Measurements from ENCODE around the gene FAM131A.

The FAM131A gene

DNA sequence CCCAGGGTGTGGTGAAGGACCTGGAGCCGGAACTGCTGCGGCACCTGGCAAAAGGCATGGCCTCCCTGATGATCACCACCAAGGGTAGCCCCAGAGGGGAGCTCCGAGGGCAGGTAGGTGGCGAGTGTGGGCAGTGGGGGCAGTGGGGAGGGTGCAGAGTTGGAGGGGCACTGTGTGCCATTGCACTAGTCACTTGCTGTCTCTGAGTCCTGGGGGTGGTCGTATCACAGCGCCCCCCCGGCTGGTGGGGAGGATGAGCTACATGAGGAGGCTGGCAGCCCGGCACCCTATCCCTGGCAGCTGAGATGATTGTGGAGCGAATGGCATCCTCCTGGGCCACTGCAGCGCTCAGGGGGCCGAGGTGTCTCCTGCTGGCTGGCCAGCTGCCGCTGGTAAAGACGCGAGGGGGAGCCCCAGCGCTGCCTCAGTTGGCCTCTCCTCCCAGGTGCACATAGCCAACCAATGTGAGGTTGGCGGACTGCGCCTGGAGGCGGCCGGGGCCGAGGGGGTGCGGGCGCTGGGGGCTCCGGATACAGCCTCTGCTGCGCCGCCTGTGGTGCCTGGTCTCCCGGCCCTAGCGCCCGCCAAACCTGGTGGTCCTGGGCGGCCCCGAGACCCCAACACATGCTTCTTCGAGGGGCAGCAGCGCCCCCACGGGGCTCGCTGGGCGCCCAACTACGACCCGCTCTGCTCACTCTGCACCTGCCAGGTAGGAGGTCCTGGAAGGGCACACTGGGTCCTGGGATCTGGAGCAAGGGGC, 48.8 kb downstream of the FAM131A start:
- no peaks in the 10 kb centered on the region for H3K36me3 Mint-ChIP-seq (ENCODE audit: low read depth)
- no peak overlapping the region for H3K27ac Mint-ChIP-seq
- no peak overlapping the region for H3K4me3 Mint-ChIP-seq
- peaks cover 10% of the 10 kb centered on the region for H3K4me1 Mint-ChIP-seq
- H3K27me3 Mint-ChIP-seq (ENCODE audit: low read depth, poor library complexity) = peaks cover 21% of the 10 kb centered on the region
- TF ChIP-seq, protein P1, sequence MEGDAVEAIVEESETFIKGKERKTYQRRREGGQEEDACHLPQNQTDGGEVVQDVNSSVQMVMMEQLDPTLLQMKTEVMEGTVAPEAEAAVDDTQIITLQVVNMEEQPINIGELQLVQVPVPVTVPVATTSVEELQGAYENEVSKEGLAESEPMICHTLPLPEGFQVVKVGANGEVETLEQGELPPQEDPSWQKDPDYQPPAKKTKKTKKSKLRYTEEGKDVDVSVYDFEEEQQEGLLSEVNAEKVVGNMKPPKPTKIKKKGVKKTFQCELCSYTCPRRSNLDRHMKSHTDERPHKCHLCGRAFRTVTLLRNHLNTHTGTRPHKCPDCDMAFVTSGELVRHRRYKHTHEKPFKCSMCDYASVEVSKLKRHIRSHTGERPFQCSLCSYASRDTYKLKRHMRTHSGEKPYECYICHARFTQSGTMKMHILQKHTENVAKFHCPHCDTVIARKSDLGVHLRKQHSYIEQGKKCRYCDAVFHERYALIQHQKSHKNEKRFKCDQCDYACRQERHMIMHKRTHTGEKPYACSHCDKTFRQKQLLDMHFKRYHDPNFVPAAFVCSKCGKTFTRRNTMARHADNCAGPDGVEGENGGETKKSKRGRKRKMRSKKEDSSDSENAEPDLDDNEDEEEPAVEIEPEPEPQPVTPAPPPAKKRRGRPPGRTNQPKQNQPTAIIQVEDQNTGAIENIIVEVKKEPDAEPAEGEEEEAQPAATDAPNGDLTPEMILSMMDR (IDR thresholded peaks at IDR 0.05) = no peak
- DNase-seq = no peak
- H3K9me3 Mint-ChIP-seq = no peaks in the 10 kb centered on the region

DNA sequence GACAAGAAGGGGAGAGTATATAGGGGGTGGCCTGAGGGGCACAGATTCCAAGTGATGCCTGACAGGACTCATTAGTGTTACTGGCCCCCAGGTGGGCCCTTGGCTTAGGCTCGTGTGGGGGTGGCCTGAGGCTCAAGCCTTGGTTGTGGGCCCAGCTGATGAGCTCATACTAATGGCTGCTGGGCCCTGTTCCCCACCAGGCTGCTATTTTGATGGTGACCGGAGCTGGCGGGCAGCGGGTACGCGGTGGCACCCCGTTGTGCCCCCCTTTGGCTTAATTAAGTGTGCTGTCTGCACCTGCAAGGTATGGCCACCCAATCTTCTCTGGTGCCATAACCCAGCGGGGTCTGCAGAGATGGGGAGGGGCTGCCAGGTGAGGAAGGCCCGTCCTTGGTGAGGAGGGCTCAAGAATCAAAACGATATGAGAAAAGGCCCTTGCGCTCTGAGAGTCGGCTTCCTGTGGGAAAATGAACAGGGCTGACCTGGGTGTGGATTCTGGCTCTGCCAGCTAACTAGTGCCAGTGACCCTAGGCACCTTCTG, 49.8 kb downstream of the FAM131A start:
- H3K36me3 Mint-ChIP-seq (ENCODE audit: low read depth) = no peaks in the 10 kb centered on the region
- no peak overlapping the region for H3K4me3 Mint-ChIP-seq
- H3K27me3 Mint-ChIP-seq (ENCODE audit: low read depth, poor library complexity) = peaks cover 13% of the 10 kb centered on the region
- peaks cover 10% of the 10 kb centered on the region for H3K4me1 Mint-ChIP-seq
- no peak for DNase-seq
- no peaks in the 10 kb centered on the region for H3K9me3 Mint-ChIP-seq
- no peak overlapping the region for H3K27ac Mint-ChIP-seq
- TF ChIP-seq, protein P1 (IDR thresholded peaks at IDR 0.05) = no peak

DNA sequence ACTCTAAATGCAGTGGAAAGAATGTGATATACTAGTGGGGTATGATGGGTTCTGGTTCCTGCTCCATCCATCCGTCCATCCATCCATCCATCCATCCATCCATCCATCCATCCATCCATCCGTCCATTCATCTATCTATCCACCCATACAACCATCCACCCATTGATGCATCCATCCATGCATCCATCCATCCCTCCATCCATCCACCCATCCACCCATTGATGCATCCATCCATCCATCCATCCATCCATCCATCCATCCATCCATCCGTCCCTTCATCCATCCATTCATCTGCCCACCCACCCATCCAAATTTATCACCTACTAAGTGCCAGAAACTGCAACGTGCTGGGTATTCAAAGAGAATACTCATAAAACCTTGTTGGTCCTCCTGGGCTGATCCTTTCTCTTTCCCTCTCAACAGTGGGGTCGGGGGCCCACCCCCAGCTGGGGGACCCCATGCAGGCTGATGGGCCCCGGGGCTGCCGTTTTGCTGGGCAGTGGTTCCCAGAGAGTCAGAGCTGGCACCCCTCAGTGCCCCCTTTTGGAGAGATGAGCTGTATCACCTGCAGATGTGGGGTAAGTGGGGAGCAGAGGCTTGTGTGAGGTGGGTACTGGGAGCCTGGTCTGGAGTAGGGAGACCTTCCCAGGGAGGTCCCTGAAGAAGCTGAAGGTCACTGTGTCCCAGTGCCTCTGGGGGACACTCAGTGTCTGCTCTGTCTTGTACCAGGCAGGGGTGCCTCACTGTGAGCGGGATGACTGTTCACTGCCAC, 51.0 kb downstream of the FAM131A start:
- Mint-ChIP-seq H3K9me3 (no peaks in the 10 kb centered on the region), H3K36me3 (ENCODE audit: low read depth) (no peaks in the 10 kb centered on the region), H3K4me3 (no peak overlapping the region), H3K27me3 (ENCODE audit: low read depth, poor library complexity) (peaks cover 7% of the 10 kb centered on the region), H3K27ac (no peak overlapping the region), H3K4me1 (peaks cover 10% of the 10 kb centered on the region)
- TF ChIP-seq, protein P1 (IDR thresholded peaks at IDR 0.05) = no peak
- no peak for DNase-seq

DNA sequence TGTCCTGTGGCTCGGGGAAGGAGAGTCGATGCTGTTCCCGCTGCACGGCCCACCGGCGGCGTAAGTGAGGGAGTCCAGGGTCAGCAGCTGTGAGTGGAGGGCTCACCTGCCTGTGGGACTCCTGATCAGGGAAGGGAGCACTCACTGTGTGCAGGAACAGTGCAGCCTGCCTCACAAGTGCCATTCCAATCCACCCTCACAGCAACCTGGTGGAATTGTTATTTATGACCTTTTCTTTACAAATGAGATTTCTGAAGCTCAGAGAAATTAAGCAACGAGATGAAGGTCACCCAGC, 51.5 kb downstream of the FAM131A start:
- Mint-ChIP-seq H3K27me3 (ENCODE audit: low read depth, poor library complexity) (peaks cover 7% of the 10 kb centered on the region), H3K27ac (no peak overlapping the region), H3K9me3 (no peaks in the 10 kb centered on the region), H3K4me3 (no peak overlapping the region), H3K36me3 (ENCODE audit: low read depth) (no peaks in the 10 kb centered on the region), H3K4me1 (peaks cover 10% of the 10 kb centered on the region)
- TF ChIP-seq, protein P1 (IDR thresholded peaks at IDR 0.05) = no peak
- DNase-seq = no peak

DNA sequence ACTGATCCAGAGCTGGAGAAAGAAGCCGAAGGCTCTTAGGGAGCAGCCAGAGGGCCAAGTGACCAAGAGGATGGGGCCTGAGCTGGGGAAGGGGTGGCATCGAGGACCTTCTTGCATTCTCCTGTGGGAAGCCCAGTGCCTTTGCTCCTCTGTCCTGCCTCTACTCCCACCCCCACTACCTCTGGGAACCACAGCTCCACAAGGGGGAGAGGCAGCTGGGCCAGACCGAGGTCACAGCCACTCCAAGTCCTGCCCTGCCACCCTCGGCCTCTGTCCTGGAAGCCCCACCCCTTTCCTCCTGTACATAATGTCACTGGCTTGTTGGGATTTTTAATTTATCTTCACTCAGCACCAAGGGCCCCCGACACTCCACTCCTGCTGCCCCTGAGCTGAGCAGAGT, 52.0 kb downstream of the FAM131A start:
- Mint-ChIP-seq H3K27me3 (ENCODE audit: low read depth, poor library complexity) (peaks cover 7% of the 10 kb centered on the region), H3K4me3 (no peak overlapping the region), H3K4me1 (peaks cover 10% of the 10 kb centered on the region), H3K9me3 (no peaks in the 10 kb centered on the region), H3K36me3 (ENCODE audit: low read depth) (no peaks in the 10 kb centered on the region), H3K27ac (peak overlapping the region; percentile 24)
- TF ChIP-seq, protein P1 (IDR thresholded peaks at IDR 0.05) = no peak
- DNase-seq = peak; percentile 22

Data from nephron progenitor cell (in vitro differentiated cells).